ENCODE measurements around the gene SCRN2. TPM values are rescaled to one million over a fixed set of nuclear protein-coding genes. Genes with fewer than 3 reads are reported as not detected.

SCRN2 gene
- total and polyA plus RNA-seq, 2 of the 13 experiments (the other 11 are each of a cell fraction or from before 2014, with no cell fraction given): 21.7 to 29.5 TPM

DNA sequence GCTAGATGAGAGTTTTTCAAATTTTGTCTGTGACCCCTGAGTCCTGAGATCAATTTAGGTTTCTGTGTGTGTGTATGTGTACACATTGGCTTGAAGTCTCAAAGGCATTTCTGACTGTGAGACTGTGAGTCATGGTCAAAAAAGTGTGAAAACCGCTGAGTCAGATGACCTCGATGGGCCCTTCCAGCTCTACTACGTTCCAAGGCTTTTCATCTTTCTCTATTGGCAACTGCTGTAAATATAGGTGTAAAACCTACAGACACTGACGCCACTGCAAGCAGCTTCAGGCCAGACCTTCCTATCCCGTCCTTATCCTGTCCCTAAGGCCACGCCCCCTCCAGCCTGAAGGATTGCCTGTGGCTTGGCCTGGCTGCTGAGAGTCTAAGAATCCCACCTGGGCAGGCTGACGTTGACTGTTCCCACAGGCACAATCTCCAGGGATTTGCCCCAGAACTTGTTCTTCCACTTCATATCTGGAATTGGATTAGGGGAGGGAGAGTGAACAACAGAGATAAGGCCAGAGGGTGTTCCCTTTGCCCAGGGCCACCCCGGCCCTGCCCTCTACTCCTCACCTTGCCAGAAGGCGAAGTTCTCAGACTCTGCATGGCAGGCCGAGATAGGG lies 30.8 kb downstream of the SCRN2 start (continued):
- TF ChIP-seq JUNB (CRISPR knock-in tag; IDR thresholded peaks at IDR 0.05; ENCODE audit: borderline replicate concordance) (peak; percentile 88), NR2C2 (CRISPR knock-in tag; IDR thresholded peaks at IDR 0.05; ENCODE audit: borderline replicate concordance) (no peak), ZNF749 (CRISPR knock-in tag; IDR thresholded peaks at IDR 0.05; ENCODE audit: borderline replicate concordance) (no peak), YEATS4 (CRISPR knock-in tag; IDR thresholded peaks at IDR 0.05; ENCODE audit: borderline replicate concordance) (no peak), FOXA1 (IDR thresholded peaks at IDR 0.05) (no peak), FOXA1 (CRISPR knock-in tag; IDR thresholded peaks at IDR 0.05) (peak; percentile 47; the same call in 1 of the 2 replicates), MATR3 (CRISPR knock-in tag; IDR thresholded peaks at IDR 0.05) (no peak), TCF7 (IDR thresholded peaks at IDR 0.05; ENCODE audit: low read depth) (peak; percentile 82), KDM5B (CRISPR knock-in tag; IDR thresholded peaks at IDR 0.05; ENCODE audit: borderline replicate concordance) (no peak), HOXA5 (CRISPR knock-in tag; IDR thresholded peaks at IDR 0.05) (no peak), FOXK1 (CRISPR knock-in tag; IDR thresholded peaks at IDR 0.05; ENCODE audit: borderline replicate concordance, low read depth) (no peak), STAG1 (CRISPR knock-in tag; IDR thresholded peaks at IDR 0.05) (no peak), NFE2L2 (IDR thresholded peaks at IDR 0.05; ENCODE audit: low read length) (peak; percentile 81), FOSL2 (CRISPR knock-in tag; IDR thresholded peaks at IDR 0.05) (peak; percentile 98), KMT2A (CRISPR knock-in tag; IDR thresholded peaks at IDR 0.05) (no peak), TBX3 (IDR thresholded peaks at IDR 0.05; ENCODE audit: borderline replicate concordance) (peak; percentile 53; the same call in 1 of the 2 replicates), TEAD3 (CRISPR knock-in tag; optimal IDR thresholded peaks at IDR 0.05; ENCODE audit: borderline replicate concordance) (peak; percentile 11)
- TF ChIP-seq, protein P1, sequence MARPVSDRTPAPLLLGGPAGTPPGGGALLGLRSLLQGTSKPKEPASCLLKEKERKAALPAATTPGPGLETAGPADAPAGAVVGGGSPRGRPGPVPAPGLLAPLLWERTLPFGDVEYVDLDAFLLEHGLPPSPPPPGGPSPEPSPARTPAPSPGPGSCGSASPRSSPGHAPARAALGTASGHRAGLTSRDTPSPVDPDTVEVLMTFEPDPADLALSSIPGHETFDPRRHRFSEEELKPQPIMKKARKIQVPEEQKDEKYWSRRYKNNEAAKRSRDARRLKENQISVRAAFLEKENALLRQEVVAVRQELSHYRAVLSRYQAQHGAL (CRISPR knock-in tag; IDR thresholded peaks at IDR 0.05; ENCODE audit: not compliant biosample characterization): no peak
- TF ChIP-seq, protein P2, sequence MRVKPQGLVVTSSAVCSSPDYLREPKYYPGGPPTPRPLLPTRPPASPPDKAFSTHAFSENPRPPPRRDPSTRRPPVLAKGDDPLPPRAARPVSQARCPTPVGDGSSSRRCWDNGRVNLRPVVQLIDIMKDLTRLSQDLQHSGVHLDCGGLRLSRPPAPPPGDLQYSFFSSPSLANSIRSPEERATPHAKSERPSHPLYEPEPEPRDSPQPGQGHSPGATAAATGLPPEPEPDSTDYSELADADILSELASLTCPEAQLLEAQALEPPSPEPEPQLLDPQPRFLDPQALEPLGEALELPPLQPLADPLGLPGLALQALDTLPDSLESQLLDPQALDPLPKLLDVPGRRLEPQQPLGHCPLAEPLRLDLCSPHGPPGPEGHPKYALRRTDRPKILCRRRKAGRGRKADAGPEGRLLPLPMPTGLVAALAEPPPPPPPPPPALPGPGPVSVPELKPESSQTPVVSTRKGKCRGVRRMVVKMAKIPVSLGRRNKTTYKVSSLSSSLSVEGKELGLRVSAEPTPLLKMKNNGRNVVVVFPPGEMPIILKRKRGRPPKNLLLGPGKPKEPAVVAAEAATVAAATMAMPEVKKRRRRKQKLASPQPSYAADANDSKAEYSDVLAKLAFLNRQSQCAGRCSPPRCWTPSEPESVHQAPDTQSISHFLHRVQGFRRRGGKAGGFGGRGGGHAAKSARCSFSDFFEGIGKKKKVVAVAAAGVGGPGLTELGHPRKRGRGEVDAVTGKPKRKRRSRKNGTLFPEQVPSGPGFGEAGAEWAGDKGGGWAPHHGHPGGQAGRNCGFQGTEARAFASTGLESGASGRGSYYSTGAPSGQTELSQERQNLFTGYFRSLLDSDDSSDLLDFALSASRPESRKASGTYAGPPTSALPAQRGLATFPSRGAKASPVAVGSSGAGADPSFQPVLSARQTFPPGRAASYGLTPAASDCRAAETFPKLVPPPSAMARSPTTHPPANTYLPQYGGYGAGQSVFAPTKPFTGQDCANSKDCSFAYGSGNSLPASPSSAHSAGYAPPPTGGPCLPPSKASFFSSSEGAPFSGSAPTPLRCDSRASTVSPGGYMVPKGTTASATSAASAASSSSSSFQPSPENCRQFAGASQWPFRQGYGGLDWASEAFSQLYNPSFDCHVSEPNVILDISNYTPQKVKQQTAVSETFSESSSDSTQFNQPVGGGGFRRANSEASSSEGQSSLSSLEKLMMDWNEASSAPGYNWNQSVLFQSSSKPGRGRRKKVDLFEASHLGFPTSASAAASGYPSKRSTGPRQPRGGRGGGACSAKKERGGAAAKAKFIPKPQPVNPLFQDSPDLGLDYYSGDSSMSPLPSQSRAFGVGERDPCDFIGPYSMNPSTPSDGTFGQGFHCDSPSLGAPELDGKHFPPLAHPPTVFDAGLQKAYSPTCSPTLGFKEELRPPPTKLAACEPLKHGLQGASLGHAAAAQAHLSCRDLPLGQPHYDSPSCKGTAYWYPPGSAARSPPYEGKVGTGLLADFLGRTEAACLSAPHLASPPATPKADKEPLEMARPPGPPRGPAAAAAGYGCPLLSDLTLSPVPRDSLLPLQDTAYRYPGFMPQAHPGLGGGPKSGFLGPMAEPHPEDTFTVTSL (CRISPR knock-in tag; IDR thresholded peaks at IDR 0.05; ENCODE audit: borderline replicate concordance): no peak
- TF ChIP-seq, protein P3, sequence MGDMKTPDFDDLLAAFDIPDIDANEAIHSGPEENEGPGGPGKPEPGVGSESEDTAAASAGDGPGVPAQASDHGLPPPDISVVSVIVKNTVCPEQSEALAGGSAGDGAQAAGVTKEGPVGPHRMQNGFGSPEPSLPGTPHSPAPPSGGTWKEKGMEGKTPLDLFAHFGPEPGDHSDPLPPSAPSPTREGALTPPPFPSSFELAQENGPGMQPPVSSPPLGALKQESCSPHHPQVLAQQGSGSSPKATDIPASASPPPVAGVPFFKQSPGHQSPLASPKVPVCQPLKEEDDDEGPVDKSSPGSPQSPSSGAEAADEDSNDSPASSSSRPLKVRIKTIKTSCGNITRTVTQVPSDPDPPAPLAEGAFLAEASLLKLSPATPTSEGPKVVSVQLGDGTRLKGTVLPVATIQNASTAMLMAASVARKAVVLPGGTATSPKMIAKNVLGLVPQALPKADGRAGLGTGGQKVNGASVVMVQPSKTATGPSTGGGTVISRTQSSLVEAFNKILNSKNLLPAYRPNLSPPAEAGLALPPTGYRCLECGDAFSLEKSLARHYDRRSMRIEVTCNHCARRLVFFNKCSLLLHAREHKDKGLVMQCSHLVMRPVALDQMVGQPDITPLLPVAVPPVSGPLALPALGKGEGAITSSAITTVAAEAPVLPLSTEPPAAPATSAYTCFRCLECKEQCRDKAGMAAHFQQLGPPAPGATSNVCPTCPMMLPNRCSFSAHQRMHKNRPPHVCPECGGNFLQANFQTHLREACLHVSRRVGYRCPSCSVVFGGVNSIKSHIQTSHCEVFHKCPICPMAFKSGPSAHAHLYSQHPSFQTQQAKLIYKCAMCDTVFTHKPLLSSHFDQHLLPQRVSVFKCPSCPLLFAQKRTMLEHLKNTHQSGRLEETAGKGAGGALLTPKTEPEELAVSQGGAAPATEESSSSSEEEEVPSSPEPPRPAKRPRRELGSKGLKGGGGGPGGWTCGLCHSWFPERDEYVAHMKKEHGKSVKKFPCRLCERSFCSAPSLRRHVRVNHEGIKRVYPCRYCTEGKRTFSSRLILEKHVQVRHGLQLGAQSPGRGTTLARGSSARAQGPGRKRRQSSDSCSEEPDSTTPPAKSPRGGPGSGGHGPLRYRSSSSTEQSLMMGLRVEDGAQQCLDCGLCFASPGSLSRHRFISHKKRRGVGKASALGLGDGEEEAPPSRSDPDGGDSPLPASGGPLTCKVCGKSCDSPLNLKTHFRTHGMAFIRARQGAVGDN (CRISPR knock-in tag; IDR thresholded peaks at IDR 0.05): no peak
- TF ChIP-seq, protein P4, sequence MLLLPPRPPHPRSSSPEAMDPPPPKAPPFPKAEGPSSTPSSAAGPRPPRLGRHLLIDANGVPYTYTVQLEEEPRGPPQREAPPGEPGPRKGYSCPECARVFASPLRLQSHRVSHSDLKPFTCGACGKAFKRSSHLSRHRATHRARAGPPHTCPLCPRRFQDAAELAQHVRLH (CRISPR knock-in tag; IDR thresholded peaks at IDR 0.05; ENCODE audit: borderline replicate concordance, low read depth): no peak

Measured in HepG2 (cell line).